ENCODE data around the gene WWOX.

WWOX gene

DNA sequence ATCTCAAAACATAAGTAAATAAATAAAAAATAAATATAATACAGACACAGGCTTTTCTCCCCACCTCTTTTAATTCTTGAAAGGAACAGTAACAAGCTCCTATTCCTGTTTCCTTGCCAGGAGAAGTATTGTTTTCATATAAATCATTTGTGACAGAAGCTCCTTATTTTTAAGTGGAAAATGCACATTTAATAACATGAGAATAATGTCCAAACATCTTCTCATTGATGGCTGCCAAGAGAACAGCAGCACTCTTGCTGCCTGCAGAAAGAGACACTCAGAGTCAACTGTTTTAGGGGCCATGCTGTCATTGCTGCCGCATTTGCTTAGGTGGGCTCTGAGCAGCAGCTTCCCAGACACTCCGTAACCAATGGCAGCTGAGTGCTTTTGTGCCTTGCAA is 580.1 kb downstream of the WWOX start:
- no peak for DNase-seq (ENCODE audit: low read depth)
- H3K4me3 ChIP-seq (ENCODE audit: low read depth, low read length), result no peak overlapping the region
- no peak for TF ChIP-seq CTCF (IDR thresholded peaks at IDR 0.05; ENCODE audit: insufficient read depth, low read depth, low read length, missing control alignments)

GRCh38 chr16:78681743-78682142 is 582.3 kb downstream of the WWOX start:
- TF ChIP-seq CTCF (IDR thresholded peaks at IDR 0.05; ENCODE audit: insufficient read depth, low read depth, low read length, missing control alignments), result no peak
- no peak for DNase-seq (ENCODE audit: low read depth)
- H3K4me3 ChIP-seq (ENCODE audit: low read depth, low read length), result no peak overlapping the region

DNA sequence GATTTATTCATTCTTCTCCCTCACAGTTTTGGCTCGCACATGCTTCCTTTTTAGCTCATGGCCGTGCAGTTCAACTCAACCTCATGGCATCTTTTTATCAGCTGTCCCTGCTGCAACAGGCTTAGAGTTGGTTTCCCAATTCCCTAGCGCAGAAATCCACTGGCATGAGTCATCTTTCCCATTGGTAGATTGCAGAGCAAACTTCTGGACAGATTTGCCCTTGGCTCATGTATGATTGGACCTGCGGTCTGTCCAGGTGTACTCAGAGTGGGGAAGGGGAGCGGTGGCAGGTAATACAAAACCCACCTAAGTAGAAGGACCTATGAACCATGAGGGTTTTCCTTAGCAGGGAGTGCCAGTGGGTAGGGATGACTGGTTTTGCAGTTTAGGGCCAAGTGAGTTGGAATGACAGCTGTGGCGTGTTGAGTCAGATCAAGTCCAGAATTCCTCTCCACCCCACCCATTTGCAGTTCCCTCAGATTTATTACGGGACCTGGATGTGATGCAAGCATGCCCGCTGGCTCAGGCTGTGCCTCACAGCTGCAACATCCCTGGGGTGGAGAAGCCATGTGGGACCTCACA is 584.7 kb downstream of the WWOX start:
- no peak overlapping the region for H3K4me3 ChIP-seq (ENCODE audit: low read depth, low read length)
- no peak for DNase-seq (ENCODE audit: low read depth)
- no peak for TF ChIP-seq CTCF (IDR thresholded peaks at IDR 0.05; ENCODE audit: insufficient read depth, low read depth, low read length, missing control alignments)

DNA sequence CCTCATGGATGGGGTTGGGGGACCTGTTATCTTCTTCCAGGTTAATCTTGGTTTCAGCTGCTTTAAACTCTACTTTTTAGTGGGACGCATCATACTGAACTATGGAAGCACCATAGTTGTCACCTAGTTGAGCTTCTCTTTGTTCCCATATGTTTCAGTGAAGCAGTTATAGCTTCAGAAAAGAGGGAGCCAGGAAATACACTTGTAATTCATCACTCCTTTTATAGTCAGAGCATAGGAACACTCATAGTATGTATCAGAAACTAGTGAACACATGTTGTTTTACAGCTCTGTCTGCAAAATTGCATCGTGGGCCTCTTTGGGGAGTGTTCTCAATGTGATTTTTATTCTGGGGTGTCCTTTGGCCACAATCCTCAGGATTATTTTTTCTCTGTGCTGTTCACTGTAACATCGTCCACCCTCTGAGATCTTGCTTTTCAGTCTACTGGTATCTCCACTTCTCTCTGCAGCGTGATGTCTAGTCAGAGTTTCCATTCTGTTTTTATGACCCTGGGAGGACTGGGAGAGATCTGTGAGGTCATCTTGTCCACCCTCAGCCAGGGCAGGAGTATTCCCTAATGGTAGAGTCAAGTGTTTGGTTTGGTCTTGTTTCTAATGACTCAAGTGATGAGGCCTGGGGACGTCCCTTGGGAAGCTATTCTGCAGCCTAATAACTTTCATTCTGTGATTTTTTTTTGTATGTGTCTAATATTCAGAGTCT is 585.4 kb downstream of the WWOX start:
- H3K4me3 ChIP-seq (ENCODE audit: low read depth, low read length), result no peak overlapping the region
- no peak for TF ChIP-seq CTCF (IDR thresholded peaks at IDR 0.05; ENCODE audit: insufficient read depth, low read depth, low read length, missing control alignments)
- DNase-seq (ENCODE audit: low read depth), result no peak

- no peak for TF ChIP-seq CTCF (IDR thresholded peaks at IDR 0.05; ENCODE audit: insufficient read depth, low read depth, low read length, missing control alignments)
- no peak overlapping the region for H3K4me3 ChIP-seq (ENCODE audit: low read depth, low read length)
- DNase-seq (ENCODE audit: low read depth), result no peak
Observed at GRCh38 chr16:78686601-78687000, 587.1 kb downstream of the WWOX start.

DNA sequence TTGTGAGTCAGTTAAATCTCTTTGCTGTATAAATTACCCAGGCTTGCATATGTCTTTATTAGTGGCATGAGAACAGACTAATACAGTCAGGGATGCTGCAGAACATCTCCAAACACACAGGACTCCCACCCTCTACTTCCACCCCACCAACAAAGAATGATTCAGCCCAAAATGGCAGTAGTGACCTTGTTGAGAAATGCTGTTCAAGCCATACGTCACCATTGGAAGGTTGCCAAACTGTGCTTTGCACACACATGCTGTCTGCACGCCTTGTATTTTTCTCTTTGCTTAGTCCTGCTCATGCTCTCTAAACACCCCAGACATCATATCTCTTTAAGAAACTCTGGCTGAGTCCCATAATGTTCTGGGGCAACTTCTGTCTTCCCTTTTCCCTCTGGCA is 589.6 kb downstream of the WWOX start:
- no peak for TF ChIP-seq CTCF (IDR thresholded peaks at IDR 0.05; ENCODE audit: insufficient read depth, low read depth, low read length, missing control alignments)
- H3K4me3 ChIP-seq (ENCODE audit: low read depth, low read length), result no peak overlapping the region
- DNase-seq (ENCODE audit: low read depth), result no peak

- no peak for DNase-seq (ENCODE audit: low read depth)
- no peak for TF ChIP-seq CTCF (IDR thresholded peaks at IDR 0.05; ENCODE audit: insufficient read depth, low read depth, low read length, missing control alignments)
- H3K4me3 ChIP-seq (ENCODE audit: low read depth, low read length), result no peak overlapping the region
Observed at GRCh38 chr16:78689536-78689935, 590.1 kb downstream of the WWOX start.
